ENCODE data around the gene WDR45B. TPM values are rescaled to one million over a fixed set of nuclear protein-coding genes. Genes with fewer than 3 reads are reported as not detected.

WDR45B gene
- total and polyA plus RNA-seq, 2 experiments from 2014 or later, result 83.2 to 99.5 TPM

- Histone ChIP-seq H3K9me3 (ENCODE audit: low read depth) (no peaks in the 10 kb centered on the region), H3K36me3 (no peaks in the 10 kb centered on the region), H3K27me3 (no peaks in the 10 kb centered on the region), H3K27ac (no peak overlapping the region), H3K4me1 (ENCODE audit: low read depth) (no peaks in the 10 kb centered on the region), H3K4me3 (no peak overlapping the region)
- TF ChIP-seq CTCF (IDR thresholded peaks at IDR 0.05; ENCODE audit: low read depth, low read length), result no peak
- DNase-seq (ENCODE audit: low read depth in 1 of 2, low spot score in 1 of 2), result no peak
Measured at GRCh38 chr17:82658796-82659452, 10.7 kb upstream of the WDR45B start.

GRCh38 chr17:82658331-82658730, 10.1 kb upstream of the WDR45B start:
- no peak for DNase-seq (ENCODE audit: low read depth in 1 of 2, low spot score in 1 of 2)
- Histone ChIP-seq H3K4me3 (no peak overlapping the region), H3K27me3 (no peaks in the 10 kb centered on the region), H3K27ac (no peak overlapping the region), H3K9me3 (ENCODE audit: low read depth) (no peaks in the 10 kb centered on the region), H3K4me1 (ENCODE audit: low read depth) (no peaks in the 10 kb centered on the region), H3K36me3 (no peaks in the 10 kb centered on the region)
- no peak for TF ChIP-seq CTCF (IDR thresholded peaks at IDR 0.05; ENCODE audit: low read depth, low read length)

GRCh38 chr17:82657926-82658325, 9.7 kb upstream of the WDR45B start:
- H3K4me3 ChIP-seq, result no peak overlapping the region
- DNase-seq (ENCODE audit: low read depth in 1 of 2, low spot score in 1 of 2), result no peak
- no peaks in the 10 kb centered on the region for H3K9me3 ChIP-seq (ENCODE audit: low read depth)
- H3K4me1 ChIP-seq (ENCODE audit: low read depth), result no peaks in the 10 kb centered on the region
- no peaks in the 10 kb centered on the region for H3K36me3 ChIP-seq
- TF ChIP-seq CTCF (IDR thresholded peaks at IDR 0.05; ENCODE audit: low read depth, low read length), result no peak
- no peaks in the 10 kb centered on the region for H3K27me3 ChIP-seq
- no peak overlapping the region for H3K27ac ChIP-seq

GRCh38 chr17:82656266-82656665, 8.0 kb upstream of the WDR45B start:
- no peak for DNase-seq (ENCODE audit: low read depth in 1 of 2, low spot score in 1 of 2)
- no peaks in the 10 kb centered on the region for H3K27me3 ChIP-seq
- no peaks in the 10 kb centered on the region for H3K36me3 ChIP-seq
- H3K9me3 ChIP-seq (ENCODE audit: low read depth), result no peaks in the 10 kb centered on the region
- no peak overlapping the region for H3K27ac ChIP-seq
- no peak for TF ChIP-seq CTCF (IDR thresholded peaks at IDR 0.05; ENCODE audit: low read depth, low read length)
- H3K4me3 ChIP-seq, result no peak overlapping the region
- no peaks in the 10 kb centered on the region for H3K4me1 ChIP-seq (ENCODE audit: low read depth)

GRCh38 chr17:82655523-82655922, 7.3 kb upstream of the WDR45B start:
- Histone ChIP-seq H3K36me3 (no peaks in the 10 kb centered on the region), H3K4me1 (ENCODE audit: low read depth) (no peaks in the 10 kb centered on the region), H3K9me3 (ENCODE audit: low read depth) (no peaks in the 10 kb centered on the region), H3K4me3 (no peak overlapping the region), H3K27me3 (no peaks in the 10 kb centered on the region), H3K27ac (no peak overlapping the region)
- TF ChIP-seq CTCF (IDR thresholded peaks at IDR 0.05; ENCODE audit: low read depth, low read length), result no peak
- DNase-seq (ENCODE audit: low read depth in 1 of 2, low spot score in 1 of 2), result no peak
